Stimulated activated CD8-positive, alpha-beta memory T cell treated with anti-CD3 and anti-CD28 coated beads, Interleukin-15, amount 100 ng/mL, for 4 hours (primary cell): ENCODE measurements around the gene GLUL.
"Not testable (repeated sequence)": the region's sequence is repeated elsewhere in the genome, so short reads cannot be mapped to it uniquely, and the experiment has no call there.

Experiments
- DNase-seq, 2 donors: peaks; one replicate each; pipeline ENCODE4 v3.0.0-alpha.2; 2020; ENCODE audit warnings: low read depth in 2 of 2

The GLUL gene

DNA sequence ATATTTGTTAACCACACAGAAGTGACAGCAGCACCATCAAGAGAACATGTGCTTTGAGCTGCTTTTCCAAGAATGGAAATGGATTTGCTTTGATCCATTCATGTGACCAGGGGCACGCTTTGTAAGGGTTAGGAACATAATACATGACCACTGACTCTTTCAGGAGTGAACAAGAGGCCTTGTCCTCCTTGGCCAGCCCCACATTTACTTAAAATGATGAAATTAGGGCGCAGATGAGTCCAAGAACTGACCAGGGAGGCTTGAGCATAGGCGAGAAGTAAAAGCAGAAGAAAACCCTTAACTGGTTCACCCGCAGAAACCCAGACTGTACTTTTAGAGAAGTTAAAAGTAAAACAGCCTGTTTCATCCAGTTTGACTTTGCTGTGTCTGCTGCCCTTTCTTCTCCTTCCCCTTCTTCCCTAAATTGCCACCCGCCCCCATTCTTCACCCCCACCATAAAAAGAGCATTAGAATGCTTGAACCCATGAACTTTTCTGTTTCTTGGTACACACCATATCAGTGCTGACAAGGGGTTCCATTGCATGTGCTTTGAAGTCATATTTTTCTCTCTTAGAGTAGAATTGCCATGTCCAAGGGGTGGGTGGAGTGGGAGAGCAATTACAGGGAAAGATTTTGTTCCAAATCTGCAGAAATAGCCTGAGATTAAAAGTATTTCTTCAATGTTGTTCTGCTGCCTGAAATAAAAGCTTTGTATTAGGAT lies 2.6 kb upstream of the GLUL start:
- no peak for DNase-seq

DNA sequence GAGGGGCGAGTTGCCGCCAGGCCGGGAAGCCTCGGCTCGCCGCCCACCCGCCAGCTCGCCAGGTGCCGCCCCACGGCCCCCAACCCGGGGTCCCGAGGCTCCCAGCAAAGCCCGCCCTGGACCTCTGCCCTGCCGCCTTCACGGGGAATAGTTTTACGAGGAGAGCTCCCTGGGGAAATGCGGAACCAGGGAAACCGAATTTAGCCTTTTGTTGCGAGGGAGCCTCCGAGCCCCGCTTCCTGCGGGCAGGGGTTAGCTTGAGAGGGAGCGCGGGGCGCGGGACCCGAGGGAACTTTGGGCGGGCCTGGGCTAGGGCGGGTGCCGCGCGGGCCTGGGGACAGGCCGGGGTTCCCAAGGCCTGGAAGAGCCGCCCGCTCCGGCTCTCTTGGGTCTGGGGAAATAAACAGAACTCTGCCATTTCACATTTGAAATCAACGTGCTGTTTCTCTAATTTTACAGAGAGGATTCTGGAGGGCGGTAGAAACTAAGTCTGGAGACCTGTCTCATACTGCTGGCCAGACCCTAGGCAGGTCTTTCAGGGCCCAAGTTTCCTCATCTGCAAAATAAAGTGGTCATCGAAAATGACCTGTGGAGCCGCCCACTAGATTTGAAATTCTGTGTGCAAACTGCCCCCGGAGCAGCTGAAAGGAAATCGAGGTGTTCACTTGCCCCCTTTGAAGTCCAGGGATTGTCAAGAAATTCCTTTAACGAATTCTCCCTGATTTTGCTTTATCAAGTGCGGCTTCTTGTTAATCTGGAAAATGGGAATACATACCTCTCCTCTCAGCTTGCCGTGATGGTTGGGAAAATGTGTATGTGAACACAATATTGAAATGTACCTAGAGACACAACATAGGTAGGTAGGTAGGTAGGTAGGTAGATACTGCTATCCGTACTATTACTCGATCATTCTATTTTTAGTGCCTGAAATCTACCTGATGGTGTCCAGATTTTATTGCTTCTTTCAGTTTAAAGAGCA lies 749 bp upstream of the GLUL start:
- DNase-seq, result no peak

- no peak for DNase-seq
Measured at GRCh38 chr1:182391028-182391361, 595 bp downstream of the GLUL start.

DNA sequence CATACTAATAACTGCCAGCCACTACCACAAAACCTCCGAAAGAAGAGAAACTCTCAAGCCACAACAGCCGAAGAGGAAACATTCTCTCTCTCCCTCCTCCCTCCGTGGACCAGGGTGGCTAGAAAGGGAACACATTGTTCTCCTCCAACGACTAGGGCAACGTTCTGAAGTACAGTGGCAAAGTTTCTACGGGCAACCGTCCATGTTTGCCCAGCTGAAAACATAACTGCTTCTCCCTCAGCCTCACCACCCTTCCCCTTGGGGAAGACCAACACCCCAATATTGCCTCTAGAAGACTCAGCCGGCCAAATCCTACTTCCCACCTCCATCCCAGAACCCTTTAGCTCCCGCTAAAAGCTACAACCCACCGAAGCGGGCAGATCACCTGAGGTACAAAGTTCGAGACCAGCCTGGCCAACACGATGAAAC lies 2.0 kb downstream of the GLUL start:
- DNase-seq, result no peak

DNA sequence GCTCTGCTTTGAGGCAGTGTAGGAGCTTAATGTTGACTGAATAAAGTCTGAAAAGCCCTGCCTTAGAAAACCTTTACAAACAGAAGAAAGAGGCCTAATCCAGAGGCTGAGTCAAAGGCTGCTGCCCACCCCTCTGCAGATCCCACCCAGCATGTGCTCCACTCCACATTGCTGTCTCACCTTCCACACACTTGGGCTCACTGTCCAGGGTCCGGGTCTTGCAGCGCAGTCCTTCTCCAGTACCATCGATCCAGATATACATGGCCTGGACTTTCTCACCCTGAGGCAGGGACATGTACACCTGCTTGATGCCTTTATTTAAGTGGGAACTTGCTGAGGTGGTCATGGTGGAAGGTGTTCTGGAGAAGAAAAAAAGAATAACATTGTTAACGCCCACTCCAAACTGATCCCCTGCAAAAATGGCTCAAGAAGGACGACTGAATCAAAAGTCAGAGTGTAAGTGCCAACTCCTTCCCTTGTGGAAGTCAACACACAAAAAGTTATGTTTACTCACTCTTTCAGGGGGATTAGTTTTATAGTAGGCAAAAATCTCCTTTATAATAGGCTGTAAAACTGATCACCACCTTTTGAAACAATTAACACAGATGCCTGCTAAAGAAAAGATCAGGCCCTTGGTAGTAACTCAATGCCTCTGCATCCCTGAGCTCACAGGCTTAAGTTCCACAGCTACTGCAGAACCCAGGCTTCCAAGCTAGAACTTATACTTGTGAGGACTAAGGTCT lies 3.0 kb downstream of the GLUL start:
- DNase-seq, result no peak

- DNase-seq, result no peak
Measured at GRCh38 chr1:182387566-182387965, 4.0 kb downstream of the GLUL start.

DNA sequence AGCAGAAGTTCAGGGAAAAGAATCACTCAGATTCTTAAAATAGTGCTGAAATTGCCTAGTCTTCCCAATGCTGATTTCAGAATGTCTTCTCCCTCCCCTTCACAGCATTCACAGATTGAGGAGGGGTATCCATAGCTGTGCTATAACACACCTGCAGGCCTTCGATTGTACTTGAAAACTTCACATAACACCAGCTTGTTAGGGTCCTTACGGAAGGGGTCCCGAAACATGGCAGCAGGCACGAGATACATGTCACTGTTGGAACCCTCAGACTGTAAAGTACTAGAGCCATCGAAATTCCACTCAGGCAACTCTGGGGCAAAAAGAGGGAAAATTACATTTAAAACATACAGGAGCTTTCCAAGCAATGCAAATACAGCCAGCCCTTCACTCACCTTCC lies 4.6 kb downstream of the GLUL start:
- DNase-seq, result no peak

GRCh38 chr1:182385885-182386853 lies 5.4 kb downstream of the GLUL start:
- no peak for DNase-seq

DNA sequence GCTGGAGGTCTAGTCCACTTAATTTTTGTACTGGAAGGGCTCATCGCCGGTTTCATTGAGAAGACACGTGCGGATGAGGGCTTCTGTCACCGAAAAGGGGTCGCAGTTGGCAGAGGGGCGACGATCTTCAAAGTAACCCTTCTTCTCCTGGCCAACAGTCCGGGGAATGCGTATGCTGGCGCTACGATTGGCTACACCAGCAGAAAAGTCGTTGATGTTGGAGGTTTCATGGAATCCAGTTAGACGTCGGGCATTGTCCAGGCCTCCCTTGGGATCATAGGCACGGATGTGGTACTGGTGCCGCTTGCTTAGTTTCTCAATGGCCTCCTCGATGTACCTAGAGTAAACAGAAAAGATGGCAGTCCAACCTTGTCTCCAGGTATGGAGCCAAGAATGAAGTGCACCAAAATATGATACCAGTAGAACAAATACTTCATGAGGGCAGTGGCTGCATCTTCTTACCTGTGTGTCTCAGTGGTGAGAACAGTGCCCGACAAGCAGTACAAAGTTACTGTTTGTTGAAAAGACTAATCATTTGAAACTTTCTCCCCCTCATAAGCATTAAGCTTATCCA lies 7.1 kb downstream of the GLUL start:
- no peak for DNase-seq

DNA sequence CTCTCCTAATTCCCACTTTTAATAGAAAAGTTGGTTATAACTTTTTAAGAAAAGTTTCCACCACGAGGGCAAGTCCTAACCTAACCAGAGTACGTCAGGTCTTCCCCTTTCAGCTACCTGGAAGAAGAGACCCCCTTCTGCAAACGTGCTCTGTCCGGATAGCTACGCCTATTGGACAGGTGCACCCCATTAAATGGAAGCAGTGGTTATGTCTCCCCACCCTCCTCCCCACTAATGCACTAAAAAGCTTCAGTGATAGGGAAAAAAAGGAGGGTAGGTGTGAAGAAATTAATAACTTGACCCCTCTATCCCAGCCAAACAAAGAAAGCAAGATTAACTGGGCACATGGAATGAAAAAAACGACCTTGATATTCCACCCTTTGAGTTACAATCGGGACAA lies 7.7 kb downstream of the GLUL start:
- DNase-seq, result no peak

DNA sequence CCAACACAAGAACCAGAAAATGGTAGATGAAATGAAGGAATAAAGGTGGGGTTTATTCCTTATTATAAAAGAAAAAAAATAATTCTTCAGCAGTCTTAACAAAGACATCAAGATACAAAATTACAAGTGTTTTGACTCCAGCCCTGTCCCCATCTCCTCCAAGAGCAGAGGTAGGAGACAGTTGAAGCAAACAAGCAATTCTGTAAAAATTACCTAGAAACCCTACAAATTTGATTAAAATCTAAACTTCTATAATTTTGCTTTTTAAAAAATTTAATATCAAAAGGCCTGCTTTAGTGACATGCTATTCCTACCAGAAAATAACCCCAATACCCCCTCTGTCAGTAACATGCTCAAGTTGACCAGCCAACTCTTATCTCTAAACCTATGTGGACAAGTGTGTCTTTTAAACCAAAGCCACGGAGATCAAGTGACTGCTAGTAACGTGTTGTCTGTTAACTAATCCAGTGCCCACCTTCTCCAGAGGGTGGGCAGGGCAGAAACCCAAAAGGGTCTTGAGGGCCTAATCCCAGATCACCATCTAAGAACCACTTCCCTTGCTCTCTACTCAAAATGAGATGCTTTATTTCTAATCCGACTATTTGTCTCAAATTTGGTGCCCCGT lies 8.4 kb downstream of the GLUL start:
- no peak for DNase-seq

- no peak for DNase-seq
Measured at GRCh38 chr1:182381962-182382819, 9.4 kb downstream of the GLUL start.

DNA sequence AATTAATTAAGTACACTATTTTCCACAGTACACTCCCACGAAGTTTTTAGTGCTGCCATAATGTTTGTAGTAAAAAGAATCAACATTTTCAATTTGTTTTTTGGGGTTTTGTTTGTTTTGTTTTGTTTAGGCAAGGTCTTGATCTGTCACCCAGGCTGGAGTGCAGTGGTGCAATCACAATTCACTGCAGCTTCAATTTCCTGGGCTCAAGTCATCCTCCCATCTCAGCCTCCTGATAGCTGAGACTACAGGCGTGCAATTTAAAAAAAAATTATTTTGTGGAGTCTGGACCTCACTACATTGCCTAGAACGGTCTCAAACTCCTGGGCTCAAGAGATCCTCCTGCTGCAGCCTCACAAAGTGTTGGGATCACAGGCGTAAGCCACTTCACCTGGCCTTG lies 11.4 kb downstream of the GLUL start:
- no peak for DNase-seq

GRCh38 chr1:182379781-182380180 lies 11.8 kb downstream of the GLUL start:
- DNase-seq, result not testable (repeated sequence)

DNA sequence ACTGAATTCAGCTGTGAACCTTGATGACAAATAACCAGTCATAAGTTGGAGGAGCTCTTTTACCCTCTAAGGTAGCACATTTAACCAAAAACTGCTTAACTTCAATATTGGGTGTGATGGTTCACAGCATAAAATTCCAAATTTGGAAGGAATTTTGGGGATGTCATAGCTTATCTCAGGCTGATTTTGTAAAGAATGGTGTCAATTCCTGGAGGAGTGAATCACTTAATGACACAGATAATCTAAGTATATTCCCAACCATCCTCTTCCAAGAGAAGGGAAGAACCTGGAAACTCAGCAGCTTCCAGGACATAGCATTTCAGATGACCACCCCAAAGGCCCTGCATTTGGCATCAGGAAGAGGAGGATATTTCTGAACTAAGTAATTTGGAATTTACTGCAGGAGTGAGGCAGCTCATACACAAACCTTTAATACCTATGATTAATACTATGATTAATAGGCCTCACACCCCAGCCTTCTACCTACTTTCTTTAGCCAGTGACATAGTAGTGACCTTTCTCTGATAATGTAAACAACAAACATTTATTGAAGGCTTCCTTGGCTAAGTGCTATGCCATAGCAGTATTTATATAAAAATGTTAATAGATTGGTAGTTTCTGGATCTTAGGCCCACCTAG lies 14.5 kb downstream of the GLUL start:
- no peak for DNase-seq

DNA sequence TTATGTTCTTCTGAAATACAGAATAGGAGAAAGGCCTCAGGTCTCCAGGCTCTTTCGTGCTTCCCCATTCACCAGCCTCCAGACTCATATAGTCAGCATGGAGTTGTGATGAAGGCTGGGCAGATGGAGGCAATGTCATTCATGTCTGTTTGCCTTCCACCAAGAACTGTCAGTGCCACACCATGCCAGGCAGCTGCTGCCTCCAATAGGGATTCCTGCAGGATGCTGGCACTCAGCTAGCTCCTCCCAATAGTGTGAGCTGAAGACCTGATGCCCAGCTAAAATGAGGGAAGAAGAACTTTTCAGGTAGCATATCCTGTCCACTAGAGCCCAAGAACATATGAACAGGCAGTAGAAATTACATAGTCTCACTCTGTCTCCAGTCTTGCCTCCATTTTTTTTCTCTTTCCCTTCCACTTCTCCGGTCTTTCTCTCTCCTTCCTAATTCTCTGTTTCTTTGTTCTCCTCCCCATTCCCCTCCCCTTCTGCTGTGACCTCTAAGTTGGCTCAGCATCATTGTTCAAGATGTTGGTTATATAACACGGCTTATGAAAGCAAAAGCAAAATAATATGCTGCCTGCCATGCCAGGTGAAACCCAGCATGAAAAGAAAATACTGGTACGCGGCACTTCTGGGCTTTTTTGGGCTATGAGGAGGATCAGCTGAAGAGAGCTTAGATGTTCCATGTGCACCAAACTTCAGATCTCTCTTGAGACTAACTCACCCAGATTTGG lies 17.3 kb downstream of the GLUL start:
- DNase-seq, result no peak

GRCh38 chr1:182370532-182370931 lies 21.1 kb downstream of the GLUL start:
- no peak for DNase-seq

DNA sequence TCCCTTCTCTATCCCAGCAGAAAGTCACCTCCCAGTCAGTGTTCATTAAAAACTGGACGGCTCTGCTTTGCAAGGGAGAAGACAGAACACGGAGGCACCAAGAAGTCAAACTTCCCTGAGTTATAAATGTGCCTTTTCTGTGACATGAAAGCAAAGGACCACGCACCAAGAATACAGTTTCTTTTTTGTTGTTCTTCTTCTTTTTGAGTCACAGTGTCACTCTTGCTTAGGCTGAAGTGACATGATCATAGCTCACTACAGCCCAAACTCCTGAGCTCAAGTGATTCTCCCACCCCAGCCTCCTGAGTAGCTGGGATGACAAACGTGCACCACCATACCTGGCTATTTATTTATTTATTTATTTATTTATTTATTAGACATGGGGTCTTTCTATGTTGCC lies 22.7 kb downstream of the GLUL start:
- DNase-seq, result no peak
